GM18909 (cell line): ENCODE measurements around the gene LRRC10B.

Experiments
- ATAC-seq: cut with Tn5 transposase; IDR thresholded peaks from one replicate; pipeline ENCODE4 v1.9.1; 2021; ENCODE audit warnings: mild to moderate bottlenecking; ENCODE audit not compliant: unreplicated experiment, poor library complexity

The LRRC10B gene

GRCh38 chr11:61486011-61486620, 22.4 kb upstream of the LRRC10B start:
- no peak for ATAC-seq

GRCh38 chr11:61486779-61487178, 21.8 kb upstream of the LRRC10B start:
- ATAC-seq = no peak

GRCh38 chr11:61487342-61488025, 21.1 kb upstream of the LRRC10B start:
- no peak for ATAC-seq

GRCh38 chr11:61488651-61489291, 19.8 kb upstream of the LRRC10B start:
- ATAC-seq = no peak

GRCh38 chr11:61489833-61490721, 18.5 kb upstream of the LRRC10B start:
- no peak for ATAC-seq

GRCh38 chr11:61491736-61492395, 16.7 kb upstream of the LRRC10B start:
- ATAC-seq = no peak

- no peak for ATAC-seq
Observed at GRCh38 chr11:61494381-61494961, 14.1 kb upstream of the LRRC10B start.

- ATAC-seq = no peak
Observed at GRCh38 chr11:61495801-61496601, 12.5 kb upstream of the LRRC10B start.

- no peak for ATAC-seq
Observed at GRCh38 chr11:61496602-61497400, 11.7 kb upstream of the LRRC10B start.

GRCh38 chr11:61497473-61497872, 11.1 kb upstream of the LRRC10B start:
- ATAC-seq = no peak

GRCh38 chr11:61497876-61498275, 10.7 kb upstream of the LRRC10B start:
- no peak for ATAC-seq

GRCh38 chr11:61498767-61499341, 9.7 kb upstream of the LRRC10B start:
- ATAC-seq = no peak

- no peak for ATAC-seq
Observed at GRCh38 chr11:61499816-61500491, 8.6 kb upstream of the LRRC10B start.

- no peak for ATAC-seq
Observed at GRCh38 chr11:61502522-61502921, 6.0 kb upstream of the LRRC10B start.

GRCh38 chr11:61503135-61503770, 5.3 kb upstream of the LRRC10B start:
- no peak for ATAC-seq

GRCh38 chr11:61505106-61505505, 3.4 kb upstream of the LRRC10B start:
- no peak for ATAC-seq

- no peak for ATAC-seq
Observed at GRCh38 chr11:61505640-61506155, 2.9 kb upstream of the LRRC10B start.
